ENCODE results near the gene IPO13. TPM values are rescaled to one million over a fixed set of nuclear protein-coding genes. Genes with fewer than 3 reads are reported as not detected.

IPO13 gene
- total RNA-seq, 4 donors from 2014 or later = 9.1 to 36.5 (median 32.0) TPM

GRCh38 chr1:43993206-43993914, 46.6 kb downstream of the IPO13 start:
- Histone ChIP-seq H3K36me3 (no peaks in the 10 kb centered on the region), H3K27me3 (no peaks in the 10 kb centered on the region), H3K4me3 (no peak overlapping the region), H3K4me1 (peaks cover 0 to 24% (median 4%) of the 10 kb centered on the region in 4 donors), H3K27ac (no peak overlapping the region), H3K9me3 (no peaks in the 10 kb centered on the region)
- DNase-seq = no peak
- TF ChIP-seq POLR2A (IDR thresholded peaks at IDR 0.05) (no peak), CTCF (IDR thresholded peaks at IDR 0.05) (no peak)

- no peak for DNase-seq
- H3K4me3 ChIP-seq = no peak overlapping the region
- no peaks in the 10 kb centered on the region for H3K27me3 ChIP-seq
- no peak overlapping the region for H3K27ac ChIP-seq
- no peaks in the 10 kb centered on the region for H3K36me3 ChIP-seq
- H3K9me3 ChIP-seq = no peaks in the 10 kb centered on the region
- TF ChIP-seq POLR2A (IDR thresholded peaks at IDR 0.05) (no peak), CTCF (IDR thresholded peaks at IDR 0.05) (no peak)
- H3K4me1 ChIP-seq = peaks cover 0 to 24% (median 4%) of the 10 kb centered on the region in 4 donors
Observed at GRCh38 chr1:43994071-43994470, 47.3 kb downstream of the IPO13 start.

GRCh38 chr1:43994794-43995790, 48.3 kb downstream of the IPO13 start:
- no peaks in the 10 kb centered on the region for H3K27me3 ChIP-seq
- TF ChIP-seq POLR2A (IDR thresholded peaks at IDR 0.05) = no peak
- peak in 4 of 6 experiments; percentile 6 to 31 (median 18) for TF ChIP-seq CTCF (IDR thresholded peaks at IDR 0.05)
- H3K9me3 ChIP-seq = no peaks in the 10 kb centered on the region
- no peaks in the 10 kb centered on the region for H3K36me3 ChIP-seq
- no peak overlapping the region for H3K27ac ChIP-seq
- DNase-seq = no peak
- H3K4me3 ChIP-seq = no peak overlapping the region
- H3K4me1 ChIP-seq = peaks cover 0 to 24% (median 4%) of the 10 kb centered on the region in 4 donors

- no peak for DNase-seq
- Histone ChIP-seq H3K27ac (no peak overlapping the region), H3K4me1 (peaks cover 0 to 16% (median 4%) of the 10 kb centered on the region in 4 donors), H3K27me3 (no peaks in the 10 kb centered on the region), H3K4me3 (no peak overlapping the region), H3K36me3 (peaks cover 0 to 9% (median 0%) of the 10 kb centered on the region in 3 donors), H3K9me3 (no peaks in the 10 kb centered on the region)
- no peak for TF ChIP-seq POLR2A (IDR thresholded peaks at IDR 0.05)
- TF ChIP-seq CTCF (IDR thresholded peaks at IDR 0.05) = no peak
Observed at GRCh38 chr1:43995984-43996732, 49.4 kb downstream of the IPO13 start.

- no peak overlapping the region for H3K4me3 ChIP-seq
- no peak overlapping the region for H3K27ac ChIP-seq
- H3K36me3 ChIP-seq = peaks cover 0 to 9% (median 0%) of the 10 kb centered on the region in 3 donors
- no peak for DNase-seq
- TF ChIP-seq CTCF (IDR thresholded peaks at IDR 0.05) (no peak), POLR2A (IDR thresholded peaks at IDR 0.05) (no peak)
- H3K27me3 ChIP-seq = no peaks in the 10 kb centered on the region
- H3K9me3 ChIP-seq = no peaks in the 10 kb centered on the region
- H3K4me1 ChIP-seq = peaks cover 0 to 15% (median 4%) of the 10 kb centered on the region in 4 donors
Observed at GRCh38 chr1:43996733-43997115, 50.0 kb downstream of the IPO13 start.
